Measurements from ENCODE around the gene CCDC33.

The CCDC33 gene

GRCh38 chr15:74369756-74370155 lies 133.6 kb downstream of the CCDC33 start:
- Histone ChIP-seq H3K27me3 (ENCODE audit: control insufficient read depth, low read length) (peaks cover 52% of the 10 kb centered on the region), H3K9me2 (replicated peaks; ENCODE audit: control insufficient read depth, low read length) (no peaks in the 10 kb centered on the region), H3K4me3 (ENCODE audit: low read length) (no peak overlapping the region), H3K79me2 (ENCODE audit: control insufficient read depth, low read length) (no peaks in the 10 kb centered on the region), H3F3A (ENCODE audit: control insufficient read depth, insufficient read depth) (peaks cover 2% of the 10 kb centered on the region), H3K36me3 (ENCODE audit: control insufficient read depth, low read length) (no peaks in the 10 kb centered on the region), H3K9me3 (ENCODE audit: control insufficient read depth, insufficient read depth, low read length) (no peaks in the 10 kb centered on the region), H4K20me1 (ENCODE audit: control insufficient read depth, insufficient read depth, low read depth, low read length) (0 out of 2 replicates have a peak, but pooled peaks cover 4% of the 10 kb centered on the region), H3K4me1 (ENCODE audit: control insufficient read depth, low read length) (peaks cover 14% of the 10 kb centered on the region), H3K4me2 (ENCODE audit: low read length) (no peak overlapping the region), H3K27ac (ENCODE audit: low read depth, low read length) (no peak overlapping the region)
- TF ChIP-seq CTCF (IDR thresholded peaks at IDR 0.05; ENCODE audit: low read depth, low read length, poor library complexity, severe bottlenecking), result no peak
- TF ChIP-seq EZH2phosphoT487 (IDR thresholded peaks at IDR 0.05; ENCODE audit: borderline replicate concordance, low read length), result no peak

DNA sequence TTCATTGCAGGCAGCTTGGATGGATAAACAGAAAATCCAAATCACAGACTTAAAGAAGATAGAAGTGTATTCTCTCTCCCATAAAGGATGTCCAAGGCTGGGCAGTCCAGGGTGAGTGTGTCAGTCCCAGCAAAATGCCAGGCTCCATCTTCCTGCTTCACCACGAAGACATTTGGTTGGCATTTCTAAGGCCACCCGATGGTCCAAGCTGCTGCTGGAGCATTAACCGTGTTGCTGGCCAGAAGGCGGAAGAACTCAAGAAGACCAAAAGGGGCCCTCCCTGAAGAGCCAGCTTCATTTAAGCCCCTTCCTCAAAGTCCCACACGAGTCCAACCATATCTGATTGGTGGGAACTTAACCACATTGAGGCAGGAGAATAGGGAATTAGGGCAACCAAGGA lies 134.3 kb downstream of the CCDC33 start:
- Histone ChIP-seq H3K36me3 (ENCODE audit: control insufficient read depth, low read length) (no peaks in the 10 kb centered on the region), H3K4me1 (ENCODE audit: control insufficient read depth, low read length) (peaks cover 18% of the 10 kb centered on the region), H3K4me2 (ENCODE audit: low read length) (no peak overlapping the region), H3F3A (ENCODE audit: control insufficient read depth, insufficient read depth) (peaks cover 6% of the 10 kb centered on the region), H3K27ac (ENCODE audit: low read depth, low read length) (no peak overlapping the region), H3K9me2 (replicated peaks; ENCODE audit: control insufficient read depth, low read length) (no peaks in the 10 kb centered on the region), H3K9me3 (ENCODE audit: control insufficient read depth, insufficient read depth, low read length) (no peaks in the 10 kb centered on the region), H3K27me3 (ENCODE audit: control insufficient read depth, low read length) (peaks cover 52% of the 10 kb centered on the region), H3K79me2 (ENCODE audit: control insufficient read depth, low read length) (no peaks in the 10 kb centered on the region), H3K4me3 (ENCODE audit: low read length) (no peak overlapping the region), H4K20me1 (ENCODE audit: control insufficient read depth, insufficient read depth, low read depth, low read length) (0 out of 2 replicates have a peak, but pooled peaks cover 6% of the 10 kb centered on the region)
- TF ChIP-seq EZH2phosphoT487 (IDR thresholded peaks at IDR 0.05; ENCODE audit: borderline replicate concordance, low read length) (no peak), CTCF (IDR thresholded peaks at IDR 0.05; ENCODE audit: low read depth, low read length, poor library complexity, severe bottlenecking) (no peak)

- H3K79me2 ChIP-seq (ENCODE audit: control insufficient read depth, low read length), result no peaks in the 10 kb centered on the region
- no peaks in the 10 kb centered on the region for H3K9me3 ChIP-seq (ENCODE audit: control insufficient read depth, insufficient read depth, low read length)
- H3K4me1 ChIP-seq (ENCODE audit: control insufficient read depth, low read length), result peaks cover 18% of the 10 kb centered on the region
- no peaks in the 10 kb centered on the region for H3K9me2 ChIP-seq (replicated peaks; ENCODE audit: control insufficient read depth, low read length)
- no peaks in the 10 kb centered on the region for H3K36me3 ChIP-seq (ENCODE audit: control insufficient read depth, low read length)
- H3K27ac ChIP-seq (ENCODE audit: low read depth, low read length), result no peak overlapping the region
- TF ChIP-seq CTCF (IDR thresholded peaks at IDR 0.05; ENCODE audit: low read depth, low read length, poor library complexity, severe bottlenecking) (no peak), EZH2phosphoT487 (IDR thresholded peaks at IDR 0.05; ENCODE audit: borderline replicate concordance, low read length) (no peak)
- H4K20me1 ChIP-seq (ENCODE audit: control insufficient read depth, insufficient read depth, low read depth, low read length), result peaks cover 8% of the 10 kb centered on the region; the same call in 1 of the 2 replicates
- H3F3A ChIP-seq (ENCODE audit: control insufficient read depth, insufficient read depth), result peaks cover 6% of the 10 kb centered on the region
- peak overlapping the region; percentile 79 for H3K4me3 ChIP-seq (ENCODE audit: low read length)
- H3K27me3 ChIP-seq (ENCODE audit: control insufficient read depth, low read length), result peaks cover 70% of the 10 kb centered on the region
- H3K4me2 ChIP-seq (ENCODE audit: low read length), result peak overlapping the region; percentile 98
These were observed 137.0 kb downstream of the CCDC33 start for GRCh38 chr15:74373056-74373650.

Measured in DOHH2 (cell line).